GM12878 (cell line): ENCODE measurements around the gene MAP6D1. TPM values are rescaled to one million over a fixed set of nuclear protein-coding genes. Genes with fewer than 3 reads are reported as not detected.

ENCODE experiments used
- ATAC-seq: fragments of 200-7000 bp; cut with Tn5 transposase; 3 replicates; pipeline ENCODE4 v1.9.1; 2020; ENCODE audit warnings: mild to moderate bottlenecking, moderate library complexity
- BruUV-seq: library from RNA; stranded (reverse); fragments of 400-500 nt; replicated peaks from 2 replicates; lab custom pipeline; 2021; lab: Mats Ljungman, UMichigan
- CTCF ChIA-PET: fragments of 300-600 bp; sonication (Branson Sonifier 250); formaldehyde crosslinking; extraction: SDS; loops from one replicate; lab custom pipeline; 2021; ENCODE audit warnings: inconsistent platforms; lab: Yijun Ruan, JAX
- POLR2A ChIA-PET: fragments of 350-600 bp; formaldehyde crosslinking; extraction: SDS; loops from one replicate; lab custom pipeline; 2021; ENCODE audit warnings: inconsistent platforms; lab: Charles Lee
- RAD21 ChIA-PET: fragments of 300-600 bp; sonication (Branson Sonifier 250); formaldehyde crosslinking; loops from one replicate; lab custom pipeline; 2023; ENCODE audit warnings: antibody characterized with exemption; ENCODE audit not compliant: unreplicated experiment; lab: Charles Lee
- SMC1A ChIA-PET: fragments of 300-600 bp; sonication (Branson Sonifier 250); formaldehyde crosslinking; loops from one replicate; lab custom pipeline; 2023; ENCODE audit not compliant: unreplicated experiment, uncharacterized antibody; lab: Charles Lee
- DNase-seq: peaks from one replicate; pipeline ENCODE4 v3.0.0-alpha.2; 2011; ENCODE audit warnings: low read depth, low spot score
- FAIRE-seq: peaks from 3 replicates; lab custom pipeline; 2011; peaks lifted over from hg19 to GRCh38; lab: Jason Lieb, UNC
- H2AFZ ChIP-seq: 2 replicates; pipeline ENCODE4 v1.6.0; 2011; ENCODE audit warnings: low read depth, low read length, control low read depth; ENCODE audit not compliant: control insufficient read depth
- H3K27ac ChIP-seq: 2 replicates; pipeline ENCODE4 v1.5.1; 2011; ENCODE audit warnings: control low read depth; ENCODE audit not compliant: control insufficient read depth, insufficient read depth
- H3K27me3 ChIP-seq, 2 experiments: replicated peaks in 1 of 2; 2 replicates each; pipeline versions ENCODE4 v1.6.0 to v1.6.1; 2011; ENCODE audit warnings: low read length in 1 of 2; ENCODE audit not compliant: control insufficient read depth in 2 of 2, insufficient read depth in 2 of 2
- H3K36me3 ChIP-seq, 2 experiments: 2 replicates each; pipeline ENCODE4 v1.5.1; 2011; ENCODE audit warnings: low read length in 1 of 2; ENCODE audit not compliant: control insufficient read depth in 2 of 2, insufficient read depth in 2 of 2
- H3K4me1 ChIP-seq: 2 replicates; pipeline ENCODE4 v1.6.1; 2011; ENCODE audit warnings: mild to moderate bottlenecking, low read length, moderate library complexity, mixed read lengths; ENCODE audit not compliant: control insufficient read depth, insufficient read depth
- H3K4me2 ChIP-seq: 2 replicates; pipeline ENCODE4 v1.6.0; 2011; ENCODE audit warnings: control low read depth; ENCODE audit not compliant: control insufficient read depth, insufficient read depth
- H3K4me3 ChIP-seq: fragments of 200-600 bp; sonication (generic); 2 replicates; pipeline ENCODE4 v1.5.1; 2016
- H3K79me2 ChIP-seq: 2 replicates; pipeline ENCODE4 v1.6.0; 2011; ENCODE audit warnings: low read length; ENCODE audit not compliant: control insufficient read depth, insufficient read depth
- H3K9ac ChIP-seq: 2 replicates; pipeline ENCODE4 v1.8.0; 2011; ENCODE audit warnings: low read length, control low read depth, mixed read lengths; ENCODE audit not compliant: control insufficient read depth, insufficient read depth
- H3K9me3 ChIP-seq: replicated peaks from 3 replicates; pipeline ENCODE4 v1.5.1; 2011; ENCODE audit warnings: mild to moderate bottlenecking, low read length; ENCODE audit not compliant: control insufficient read depth, insufficient read depth
- H4K20me1 ChIP-seq: 2 replicates; pipeline ENCODE4 v1.6.0; 2011; ENCODE audit not compliant: control insufficient read depth, insufficient read depth
- KDM1A ChIP-seq: fragments of 200-600 bp; sonication (generic); IDR thresholded peaks from 2 replicates; pipeline ENCODE4 v1.6.1; 2016; ENCODE audit warnings: borderline replicate concordance
- MTA2 ChIP-seq: fragments of 450-650 bp; IDR thresholded peaks from 2 replicates; pipeline ENCODE4 v1.6.1; 2016; ENCODE audit warnings: low read depth, mild to moderate bottlenecking, moderate library complexity
- NR2C1 ChIP-seq: fragments of 450-650 bp; IDR thresholded peaks from 2 replicates; pipeline ENCODE4 v1.6.1; 2017; ENCODE audit warnings: antibody characterized with exemption, mild to moderate bottlenecking, moderate library complexity
- ZBED1 ChIP-seq: IDR thresholded peaks from 2 replicates; pipeline ENCODE4 v1.6.1; 2016; ENCODE audit warnings: borderline replicate concordance
- ZBTB11 ChIP-seq: fragments of 450-650 bp; formaldehyde crosslinking; IDR thresholded peaks from 2 replicates; pipeline ENCODE4 v1.5.0; 2022; ENCODE audit warnings: mild to moderate bottlenecking, missing genetic modification characterization
- ZNF384 ChIP-seq: IDR thresholded peaks from 2 replicates; pipeline ENCODE4 v1.6.1; 2012; ENCODE audit warnings: low read depth, mild to moderate bottlenecking, low read length, improper control_type of control experiment, borderline replicate concordance
- WGBS: methylation state at CpG from one replicate; pipeline ENCODE4 v1.1.6; 2016; ENCODE audit warnings: low lambda C conversion rate; ENCODE audit not compliant: insufficient replicate concordance, insufficient coverage; ENCODE audit errors: missing lambda C conversion rate; 5-methylcytosine and 5-hydroxymethylcytosine counted together
- in situ Hi-C: fragments of 300-500 bp; cut with MboI; formaldehyde crosslinking; loops from 9 replicates; pipeline ENCODE4 v1.14.3; 2018; ENCODE audit warnings: mixed read lengths
- intact Hi-C: fragments of 100-400 bp; cut with micrococcal nuclease; formaldehyde crosslinking; loops from one replicate; pipeline ENCODE4 v1.14.2; 2022; ENCODE audit not compliant: unreplicated experiment
- polyA plus RNA-seq, 11 experiments: library from polyadenylated mRNA; depleted of rRNA in 4 of 11; unstranded in 6 of 11; stranded (reverse) in 5 of 11; fragments of >200 nt; fragmentation: Nextera tagmentation in 4 of 11; fragmentation: Illumina TruSeq in 1 of 11; extraction: Ambion mirVana in 4 of 11; extraction: Trizol in 1 of 11; gene quantifications; 1 replicate in 1 of 11; 2 replicates in 10 of 11; pipeline versions ENCODE4 v1.2.1 to v1.2.3, GENCODE V29; 2011 to 2016; ENCODE audit warnings: inconsistent platforms in 2 of 11, missing spikeins in 2 of 11, low read depth in 1 of 11
- total RNA-seq, 4 experiments: library from RNA; depleted of rRNA in 3 of 4; stranded (reverse); fragments of >200 nt in 3 of 4; fragmentation: Illumina TruSeq in 1 of 4; extraction: Trizol in 1 of 4; gene quantifications; 2 replicates each; pipeline versions ENCODE4 v1.2.1 to v1.2.3, GENCODE V29; 2013 to 2021
- TF ChIP-seq, protein P1 (sequence below): fragments of 450-650 bp; IDR thresholded peaks from 2 replicates; pipeline ENCODE4 v1.6.1; 2017; ENCODE audit warnings: mild to moderate bottlenecking
- TF ChIP-seq, protein P2 (sequence below): fragments of 450-650 bp; IDR thresholded peaks from 2 replicates; pipeline ENCODE4 v1.6.1; 2016; ENCODE audit warnings: mild to moderate bottlenecking, moderate library complexity, borderline replicate concordance
- TF ChIP-seq, protein P3 (sequence below): fragments of 450-650 bp; IDR thresholded peaks from 2 replicates; pipeline ENCODE4 v1.6.1; 2014; ENCODE audit warnings: mild to moderate bottlenecking

MAP6D1 gene
- total and polyA plus RNA-seq, 10 of the 15 experiments (the other 5 are each of a cell fraction or from before 2014, with no cell fraction given) = 0.50 to 2.2 (median 1.2) TPM; not detected in 3

DNA sequence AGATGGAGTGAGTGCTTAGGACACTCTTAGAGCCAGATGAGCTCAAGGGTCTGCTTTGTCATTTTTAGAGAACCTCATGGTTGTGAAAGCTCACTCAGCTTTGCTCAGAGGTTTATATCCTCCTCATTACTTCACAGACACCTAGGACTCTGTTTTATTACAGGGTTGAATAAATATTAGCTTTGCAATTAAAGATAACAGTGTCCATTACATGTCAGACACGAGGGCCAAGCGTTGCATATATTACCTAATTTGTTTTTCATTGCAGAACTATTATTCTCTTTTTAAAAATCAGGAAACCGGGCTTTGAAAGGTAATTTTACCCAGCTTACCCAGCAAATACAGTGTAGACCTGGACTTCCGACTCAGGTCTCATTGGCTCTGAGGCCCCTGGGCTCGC, 16.1 kb downstream of the MAP6D1 start:
- FAIRE-seq (no peak), DNase-seq (no peak), ATAC-seq (no peak)
- H3K9me3 ChIP-seq = no peaks in the 10 kb centered on the region
- ChIA-PET SMC1A (no interaction called here), RAD21 (interaction anchor here (0.9 kb wide), 1 partner anchor 76 kb away, joined by 3 read pairs; the partner anchor contains the start of gene PARL), POLR2A (no interaction called here), CTCF (interaction anchor here (0.8 kb wide), 1 partner anchor 42 kb away, joined by 3 read pairs; no protein-coding TSS in a partner anchor)
- no peak for TF ChIP-seq MTA2
- no peak for TF ChIP-seq NR2C1
- TF ChIP-seq ZBED1 = no peak
- TF ChIP-seq, protein P1, sequence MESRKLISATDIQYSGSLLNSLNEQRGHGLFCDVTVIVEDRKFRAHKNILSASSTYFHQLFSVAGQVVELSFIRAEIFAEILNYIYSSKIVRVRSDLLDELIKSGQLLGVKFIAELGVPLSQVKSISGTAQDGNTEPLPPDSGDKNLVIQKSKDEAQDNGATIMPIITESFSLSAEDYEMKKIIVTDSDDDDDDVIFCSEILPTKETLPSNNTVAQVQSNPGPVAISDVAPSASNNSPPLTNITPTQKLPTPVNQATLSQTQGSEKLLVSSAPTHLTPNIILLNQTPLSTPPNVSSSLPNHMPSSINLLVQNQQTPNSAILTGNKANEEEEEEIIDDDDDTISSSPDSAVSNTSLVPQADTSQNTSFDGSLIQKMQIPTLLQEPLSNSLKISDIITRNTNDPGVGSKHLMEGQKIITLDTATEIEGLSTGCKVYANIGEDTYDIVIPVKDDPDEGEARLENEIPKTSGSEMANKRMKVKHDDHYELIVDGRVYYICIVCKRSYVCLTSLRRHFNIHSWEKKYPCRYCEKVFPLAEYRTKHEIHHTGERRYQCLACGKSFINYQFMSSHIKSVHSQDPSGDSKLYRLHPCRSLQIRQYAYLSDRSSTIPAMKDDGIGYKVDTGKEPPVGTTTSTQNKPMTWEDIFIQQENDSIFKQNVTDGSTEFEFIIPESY = no peak
- TF ChIP-seq, protein P2, sequence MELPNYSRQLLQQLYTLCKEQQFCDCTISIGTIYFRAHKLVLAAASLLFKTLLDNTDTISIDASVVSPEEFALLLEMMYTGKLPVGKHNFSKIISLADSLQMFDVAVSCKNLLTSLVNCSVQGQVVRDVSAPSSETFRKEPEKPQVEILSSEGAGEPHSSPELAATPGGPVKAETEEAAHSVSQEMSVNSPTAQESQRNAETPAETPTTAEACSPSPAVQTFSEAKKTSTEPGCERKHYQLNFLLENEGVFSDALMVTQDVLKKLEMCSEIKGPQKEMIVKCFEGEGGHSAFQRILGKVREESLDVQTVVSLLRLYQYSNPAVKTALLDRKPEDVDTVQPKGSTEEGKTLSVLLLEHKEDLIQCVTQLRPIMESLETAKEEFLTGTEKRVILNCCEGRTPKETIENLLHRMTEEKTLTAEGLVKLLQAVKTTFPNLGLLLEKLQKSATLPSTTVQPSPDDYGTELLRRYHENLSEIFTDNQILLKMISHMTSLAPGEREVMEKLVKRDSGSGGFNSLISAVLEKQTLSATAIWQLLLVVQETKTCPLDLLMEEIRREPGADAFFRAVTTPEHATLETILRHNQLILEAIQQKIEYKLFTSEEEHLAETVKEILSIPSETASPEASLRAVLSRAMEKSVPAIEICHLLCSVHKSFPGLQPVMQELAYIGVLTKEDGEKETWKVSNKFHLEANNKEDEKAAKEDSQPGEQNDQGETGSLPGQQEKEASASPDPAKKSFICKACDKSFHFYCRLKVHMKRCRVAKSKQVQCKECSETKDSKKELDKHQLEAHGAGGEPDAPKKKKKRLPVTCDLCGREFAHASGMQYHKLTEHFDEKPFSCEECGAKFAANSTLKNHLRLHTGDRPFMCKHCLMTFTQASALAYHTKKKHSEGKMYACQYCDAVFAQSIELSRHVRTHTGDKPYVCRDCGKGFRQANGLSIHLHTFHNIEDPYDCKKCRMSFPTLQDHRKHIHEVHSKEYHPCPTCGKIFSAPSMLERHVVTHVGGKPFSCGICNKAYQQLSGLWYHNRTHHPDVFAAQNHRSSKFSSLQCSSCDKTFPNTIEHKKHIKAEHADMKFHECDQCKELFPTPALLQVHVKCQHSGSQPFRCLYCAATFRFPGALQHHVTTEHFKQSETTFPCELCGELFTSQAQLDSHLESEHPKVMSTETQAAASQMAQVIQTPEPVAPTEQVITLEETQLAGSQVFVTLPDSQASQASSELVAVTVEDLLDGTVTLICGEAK = no peak
- TF ChIP-seq ZNF384 = no peak
- no peak for TF ChIP-seq KDM1A
- no peak for TF ChIP-seq ZBTB11
- TF ChIP-seq, protein P3, sequence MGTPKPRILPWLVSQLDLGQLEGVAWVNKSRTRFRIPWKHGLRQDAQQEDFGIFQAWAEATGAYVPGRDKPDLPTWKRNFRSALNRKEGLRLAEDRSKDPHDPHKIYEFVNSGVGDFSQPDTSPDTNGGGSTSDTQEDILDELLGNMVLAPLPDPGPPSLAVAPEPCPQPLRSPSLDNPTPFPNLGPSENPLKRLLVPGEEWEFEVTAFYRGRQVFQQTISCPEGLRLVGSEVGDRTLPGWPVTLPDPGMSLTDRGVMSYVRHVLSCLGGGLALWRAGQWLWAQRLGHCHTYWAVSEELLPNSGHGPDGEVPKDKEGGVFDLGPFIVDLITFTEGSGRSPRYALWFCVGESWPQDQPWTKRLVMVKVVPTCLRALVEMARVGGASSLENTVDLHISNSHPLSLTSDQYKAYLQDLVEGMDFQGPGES = no peak
- peaks cover 24 to 27% of the 10 kb centered on the region in 2 experiments for H3K36me3 ChIP-seq
- H3K27ac ChIP-seq = no peak overlapping the region
- WGBS = 82% methylated on average over 5 of the region's 5 CpGs
- H3K4me2 ChIP-seq = no peak overlapping the region
- no peak overlapping the region for H2AFZ ChIP-seq
- H3K4me1 ChIP-seq = no peaks in the 10 kb centered on the region
- H4K20me1 ChIP-seq = no peaks in the 10 kb centered on the region
- no TSS peak for BruUV-seq
- H3K9ac ChIP-seq = no peak overlapping the region
- no peaks in the 10 kb centered on the region for H3K27me3 ChIP-seq
- intact Hi-C loops (no loop called here), in situ Hi-C loops (no loop called here)
- H3K4me3 ChIP-seq = no peak overlapping the region
- H3K79me2 ChIP-seq = no peaks in the 10 kb centered on the region
